ENCODE measurements around the gene LIN37.

- TF ChIP-seq POLR2AphosphoS5 (IDR thresholded peaks at IDR 0.05; ENCODE audit: borderline replicate concordance, low read depth, low read length) (no peak), EZH2 (IDR thresholded peaks at IDR 0.05) (no peak)
Observed at GRCh38 chr19:35750167-35750566, 1.8 kb downstream of the LIN37 start.

Data from SK-N-MC (cell line).